GM18526 (cell line): ENCODE measurements around the gene GALNT10.

Source experiments
- POLR2A ChIP-seq: IDR thresholded peaks from 3 replicates; pipeline ENCODE4 v1.6.1; 2011; ENCODE audit not compliant: insufficient read length; ENCODE audit errors: extremely low read depth

Gene GALNT10

DNA sequence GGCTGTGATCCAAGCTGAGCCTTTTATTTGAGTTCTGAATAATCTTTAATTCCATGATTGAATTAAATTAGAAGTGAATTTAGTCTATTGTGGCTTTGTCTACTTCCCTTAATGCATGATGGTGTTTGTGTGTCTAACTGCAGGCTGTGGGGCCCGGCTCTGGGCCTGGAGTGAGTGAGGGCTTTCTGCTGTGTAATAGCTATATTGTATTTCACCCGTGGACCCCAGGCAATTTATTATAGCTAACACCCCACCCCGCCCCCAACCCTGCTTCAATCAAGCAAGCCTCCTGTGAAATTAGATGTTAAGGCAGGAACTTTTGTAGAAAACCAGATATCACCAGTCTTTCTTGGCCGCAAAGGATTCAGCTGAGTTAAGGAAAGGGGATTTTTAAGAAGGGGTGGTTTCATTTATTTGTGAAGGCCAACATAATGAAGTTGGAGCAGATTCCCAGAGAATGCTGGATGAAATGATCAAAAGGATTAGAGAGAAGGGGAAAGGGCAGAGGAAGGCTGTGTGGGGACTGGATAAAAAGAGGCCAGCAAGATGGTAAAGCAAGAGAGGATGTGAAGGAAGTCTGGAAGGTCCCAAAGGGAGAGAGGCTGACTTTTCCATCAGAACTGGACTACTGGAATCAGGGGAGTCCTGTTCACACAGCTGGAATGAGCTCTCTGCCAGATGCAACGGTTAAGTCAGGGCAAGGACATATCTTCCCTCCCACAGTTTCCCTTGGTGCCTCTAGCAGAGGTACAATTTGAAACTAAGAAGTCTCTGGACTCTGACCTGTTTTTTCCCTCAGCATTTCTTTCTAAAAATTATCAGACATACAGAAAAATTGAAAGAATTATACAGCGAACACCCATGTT lies 129.9 kb downstream of the GALNT10 start:
- no peak for TF ChIP-seq POLR2A

DNA sequence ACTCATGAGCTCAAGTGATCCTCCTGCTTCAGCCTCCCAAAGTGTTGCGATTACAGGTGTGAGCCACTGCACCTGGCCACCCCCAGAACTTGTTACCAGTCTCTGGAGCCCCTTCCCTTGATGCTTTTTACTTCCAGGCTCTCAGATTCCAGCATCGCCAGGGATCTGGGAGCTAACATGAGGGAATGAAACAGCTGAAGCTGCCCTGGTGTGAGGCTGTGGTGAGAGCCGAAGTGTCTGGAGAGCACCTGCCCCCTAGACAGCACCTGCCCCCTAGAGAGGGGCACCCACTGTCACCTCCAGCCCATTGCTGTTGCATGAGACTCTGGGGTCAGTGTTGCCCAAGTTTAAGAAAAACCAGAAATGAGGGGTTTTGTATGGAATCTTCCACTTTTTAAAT lies 131.0 kb downstream of the GALNT10 start:
- TF ChIP-seq POLR2A = no peak

DNA sequence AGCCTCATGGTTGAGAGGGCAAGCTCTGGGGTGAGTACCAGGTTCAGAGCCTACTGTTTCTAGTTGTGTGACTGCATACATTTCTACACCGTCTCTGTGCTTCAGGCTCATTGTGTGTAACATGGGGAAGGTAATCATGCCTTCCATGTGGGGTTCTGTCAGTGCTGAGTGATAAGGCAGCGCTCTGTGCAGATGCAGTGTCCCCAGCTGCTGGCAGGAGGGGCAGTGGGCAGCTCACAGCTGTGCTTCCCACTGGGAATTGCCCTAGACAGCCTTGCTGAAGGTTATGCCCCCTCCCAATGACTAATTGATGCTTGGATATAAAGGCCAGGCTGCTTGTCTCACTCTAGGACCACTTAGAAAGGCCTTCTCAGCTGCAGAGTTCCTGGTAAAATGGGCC lies 133.5 kb downstream of the GALNT10 start:
- no peak for TF ChIP-seq POLR2A

GRCh38 chr5:154325566-154325965 lies 135.0 kb downstream of the GALNT10 start:
- TF ChIP-seq POLR2A = no peak

DNA sequence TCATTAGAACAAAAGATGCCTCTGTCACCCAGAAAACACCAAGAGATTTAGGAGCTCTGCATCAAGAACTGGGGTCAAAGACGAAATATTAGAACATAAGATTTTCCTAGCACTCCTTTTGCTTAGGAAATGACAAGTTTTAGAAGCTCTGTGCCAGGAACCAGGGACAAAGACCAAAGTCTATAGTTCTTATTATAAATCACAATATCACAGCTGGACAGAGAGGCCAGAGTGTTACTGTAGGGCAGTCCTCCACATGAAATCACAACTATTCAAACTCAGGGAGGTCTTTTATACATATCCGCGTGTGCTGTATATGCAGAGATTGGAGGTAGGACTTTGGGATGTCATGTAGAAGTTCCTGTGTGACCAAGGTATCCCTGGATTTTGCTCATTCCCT lies 138.5 kb downstream of the GALNT10 start:
- TF ChIP-seq POLR2A = no peak

GRCh38 chr5:154329519-154330040 lies 139.0 kb downstream of the GALNT10 start:
- TF ChIP-seq POLR2A = no peak

DNA sequence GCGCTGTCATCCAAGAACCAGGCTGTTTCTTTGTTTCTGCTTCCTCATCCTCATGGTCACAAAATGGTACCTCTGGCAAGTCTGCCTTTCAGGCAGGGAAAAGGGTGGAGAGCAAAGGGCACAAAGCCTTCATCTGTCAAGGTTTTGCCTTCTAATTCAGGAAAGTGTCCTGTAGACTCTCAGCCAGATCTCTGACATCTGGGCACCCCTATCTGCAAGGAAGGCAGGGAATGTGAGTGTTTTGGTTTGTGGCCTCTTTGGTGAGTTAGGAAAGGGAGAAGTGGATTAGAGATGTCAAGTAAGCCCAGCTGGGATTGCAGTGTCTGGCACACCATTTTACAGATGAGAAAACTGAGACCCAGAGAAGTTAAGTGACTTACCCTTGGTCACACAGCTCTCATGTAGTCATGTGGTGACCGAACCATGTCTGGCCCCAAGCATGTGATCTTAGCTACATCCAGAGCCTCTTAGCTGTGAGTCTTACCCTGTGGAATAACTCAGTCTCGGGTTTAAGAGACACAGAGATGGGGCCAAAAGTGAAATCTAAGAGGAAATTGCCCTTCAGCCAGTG lies 139.6 kb downstream of the GALNT10 start:
- no peak for TF ChIP-seq POLR2A

DNA sequence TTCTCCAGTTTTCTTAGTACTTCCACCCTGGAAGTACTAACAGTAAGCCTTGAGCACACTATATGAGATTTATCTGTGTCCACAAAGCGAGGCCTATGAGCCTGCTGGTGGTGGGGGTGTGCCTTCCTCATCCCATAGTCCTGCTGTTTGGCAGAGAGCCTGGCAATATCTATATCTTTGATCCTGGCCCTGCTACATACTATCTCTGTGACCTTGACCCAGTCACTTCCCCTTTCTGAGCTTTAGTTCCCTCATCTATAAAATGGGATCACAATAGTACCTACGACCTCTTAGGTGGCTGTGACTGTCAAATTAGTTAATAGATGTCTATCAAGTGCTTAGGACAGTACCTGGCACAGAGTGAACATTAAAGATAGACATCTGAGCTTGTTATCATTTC lies 140.7 kb downstream of the GALNT10 start:
- no peak for TF ChIP-seq POLR2A

DNA sequence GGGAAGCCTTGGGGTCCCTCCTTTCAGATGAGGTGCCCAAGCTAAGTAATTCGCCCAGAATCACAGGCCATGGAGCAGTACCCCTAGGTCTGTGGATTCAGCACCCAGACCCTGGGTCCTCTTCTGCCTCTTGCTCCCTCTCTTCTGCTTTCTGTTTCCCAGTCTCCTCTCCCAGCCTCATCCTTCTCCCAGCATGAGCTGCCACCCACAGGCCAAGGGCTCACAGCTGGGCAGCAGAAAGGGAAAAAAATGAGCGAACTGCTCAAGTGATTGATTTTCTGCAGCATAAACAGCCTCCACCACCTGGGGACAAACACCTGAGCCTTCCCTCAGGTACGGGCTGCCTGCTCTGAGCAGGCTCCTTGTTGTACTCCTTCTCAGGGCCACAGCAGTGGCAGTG lies 141.4 kb downstream of the GALNT10 start:
- TF ChIP-seq POLR2A = no peak

- no peak for TF ChIP-seq POLR2A
These were observed 141.9 kb downstream of the GALNT10 start for GRCh38 chr5:154332451-154332850.

GRCh38 chr5:154333016-154333415 lies 142.5 kb downstream of the GALNT10 start:
- no peak for TF ChIP-seq POLR2A

GRCh38 chr5:154334406-154335064 lies 144.0 kb downstream of the GALNT10 start:
- TF ChIP-seq POLR2A = no peak

GRCh38 chr5:154335065-154335448 lies 144.5 kb downstream of the GALNT10 start:
- TF ChIP-seq POLR2A = no peak

DNA sequence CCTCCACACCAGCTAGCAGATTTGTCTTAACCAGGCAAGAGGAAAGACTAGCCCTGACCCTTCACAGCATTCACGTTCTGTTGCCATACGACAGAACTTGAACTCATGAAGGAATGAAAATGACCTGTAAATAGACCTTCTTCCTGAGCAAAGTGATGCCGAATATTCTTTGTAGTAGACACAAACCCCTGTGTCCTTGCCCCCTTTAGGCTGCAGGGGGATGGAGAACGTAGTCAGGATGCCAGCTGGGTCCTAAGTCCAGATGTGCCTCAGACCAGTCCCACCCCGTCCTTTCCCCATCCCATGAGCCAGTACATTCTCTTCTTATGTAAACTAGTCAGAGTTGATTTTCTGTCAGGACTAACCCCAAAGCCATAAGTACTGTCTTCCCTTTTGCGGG lies 151.1 kb downstream of the GALNT10 start:
- TF ChIP-seq POLR2A = no peak

GRCh38 chr5:154342211-154342610 lies 151.7 kb downstream of the GALNT10 start:
- TF ChIP-seq POLR2A = no peak

DNA sequence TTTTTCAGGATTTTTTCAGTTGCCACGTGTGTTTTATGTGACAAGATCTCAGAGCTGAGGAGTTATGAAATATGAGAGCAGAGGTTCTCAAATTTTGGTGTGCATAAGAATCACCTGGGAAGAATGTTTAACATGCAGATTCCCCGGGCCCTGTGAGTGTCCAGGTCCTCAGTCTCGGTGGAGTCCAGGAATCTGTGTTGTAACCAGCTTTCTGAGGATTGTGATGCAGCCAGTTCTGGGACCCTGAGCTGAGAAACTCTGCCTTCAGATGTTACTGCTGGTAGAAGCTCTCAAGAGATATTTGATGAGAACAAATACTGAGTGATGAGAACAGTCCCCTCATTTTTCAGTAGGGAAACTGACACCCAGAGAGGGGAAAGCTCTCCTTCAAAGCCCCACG lies 152.4 kb downstream of the GALNT10 start:
- TF ChIP-seq POLR2A = no peak
